RWPE1 (cell line): ENCODE measurements around the gene SPG21.

ENCODE experiments used
- CTCF ChIA-PET: fragments of 350-600 bp; sonication (Branson Sonifier 250); formaldehyde crosslinking; extraction: SDS; loops from one replicate; lab custom pipeline; 2021; lab: Yijun Ruan, JAX
- POLR2A ChIA-PET: fragments of 400-600 bp; formaldehyde crosslinking; extraction: SDS; loops from one replicate; lab custom pipeline; 2020; ENCODE audit warnings: antibody characterized with exemption; ENCODE audit not compliant: low non-redundant PET; lab: Yijun Ruan, JAX
- DNase-seq: peaks from one replicate; pipeline ENCODE4 v3.0.0; 2012; ENCODE audit warnings: low spot score
- H3K27ac ChIP-seq: fragments of 450-650 bp; 2 replicates; pipeline ENCODE4 v1.5.1; 2017
- TF ChIP-seq, protein P1 (sequence below): fragments of 450-650 bp; conservative IDR thresholded peaks from 2 replicates; pipeline ENCODE4 v1.5.1; 2017; ENCODE audit warnings: low read depth, mild to moderate bottlenecking

Gene SPG21

DNA sequence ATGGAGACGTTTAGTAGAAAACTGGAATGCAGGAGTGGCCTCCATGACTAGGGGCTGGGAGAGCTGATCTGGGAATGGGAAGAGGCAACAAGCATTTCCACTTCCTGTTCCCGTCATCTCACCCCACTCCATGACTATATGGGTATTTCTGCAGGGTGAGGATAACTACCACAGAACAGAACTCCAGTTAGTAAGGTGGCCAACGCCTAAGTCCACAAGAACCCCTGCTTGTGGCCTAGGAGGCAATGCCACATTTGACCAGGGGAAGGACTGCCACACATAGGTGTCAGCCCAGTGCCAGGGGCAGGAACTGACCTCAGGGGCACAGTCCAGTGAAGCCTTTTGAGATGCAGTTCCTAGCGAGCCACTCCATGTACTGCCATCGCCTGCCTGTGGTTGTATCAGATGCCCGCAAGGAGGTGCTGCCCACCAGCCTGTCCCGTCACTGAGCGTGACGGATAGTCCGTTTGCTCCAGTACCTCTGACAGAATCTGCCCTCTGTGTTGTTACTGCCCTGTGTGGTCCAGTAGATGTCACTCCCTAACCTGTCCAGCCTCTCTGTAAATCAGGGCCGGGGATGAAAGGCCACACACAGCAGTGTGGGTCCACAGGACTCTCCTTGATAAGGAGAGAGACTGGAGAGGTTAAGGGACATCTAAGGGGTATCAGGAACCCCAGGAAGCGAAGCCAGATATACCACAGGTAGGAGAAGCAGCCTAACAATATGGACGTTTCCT lies 43.3 kb upstream of the SPG21 start:
- TF ChIP-seq, protein P1, sequence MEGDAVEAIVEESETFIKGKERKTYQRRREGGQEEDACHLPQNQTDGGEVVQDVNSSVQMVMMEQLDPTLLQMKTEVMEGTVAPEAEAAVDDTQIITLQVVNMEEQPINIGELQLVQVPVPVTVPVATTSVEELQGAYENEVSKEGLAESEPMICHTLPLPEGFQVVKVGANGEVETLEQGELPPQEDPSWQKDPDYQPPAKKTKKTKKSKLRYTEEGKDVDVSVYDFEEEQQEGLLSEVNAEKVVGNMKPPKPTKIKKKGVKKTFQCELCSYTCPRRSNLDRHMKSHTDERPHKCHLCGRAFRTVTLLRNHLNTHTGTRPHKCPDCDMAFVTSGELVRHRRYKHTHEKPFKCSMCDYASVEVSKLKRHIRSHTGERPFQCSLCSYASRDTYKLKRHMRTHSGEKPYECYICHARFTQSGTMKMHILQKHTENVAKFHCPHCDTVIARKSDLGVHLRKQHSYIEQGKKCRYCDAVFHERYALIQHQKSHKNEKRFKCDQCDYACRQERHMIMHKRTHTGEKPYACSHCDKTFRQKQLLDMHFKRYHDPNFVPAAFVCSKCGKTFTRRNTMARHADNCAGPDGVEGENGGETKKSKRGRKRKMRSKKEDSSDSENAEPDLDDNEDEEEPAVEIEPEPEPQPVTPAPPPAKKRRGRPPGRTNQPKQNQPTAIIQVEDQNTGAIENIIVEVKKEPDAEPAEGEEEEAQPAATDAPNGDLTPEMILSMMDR, result no peak; the same call in 1 of the 2 replicates
- H3K27ac ChIP-seq, result no peak overlapping the region
- no peak for DNase-seq
- ChIA-PET CTCF (interaction anchor here (0.7 to 1.3 kb wide), 3 partner anchors 110 to 265 kb away, joined by 3 read pairs; no protein-coding TSS in a partner anchor), POLR2A (no interaction called here)

DNA sequence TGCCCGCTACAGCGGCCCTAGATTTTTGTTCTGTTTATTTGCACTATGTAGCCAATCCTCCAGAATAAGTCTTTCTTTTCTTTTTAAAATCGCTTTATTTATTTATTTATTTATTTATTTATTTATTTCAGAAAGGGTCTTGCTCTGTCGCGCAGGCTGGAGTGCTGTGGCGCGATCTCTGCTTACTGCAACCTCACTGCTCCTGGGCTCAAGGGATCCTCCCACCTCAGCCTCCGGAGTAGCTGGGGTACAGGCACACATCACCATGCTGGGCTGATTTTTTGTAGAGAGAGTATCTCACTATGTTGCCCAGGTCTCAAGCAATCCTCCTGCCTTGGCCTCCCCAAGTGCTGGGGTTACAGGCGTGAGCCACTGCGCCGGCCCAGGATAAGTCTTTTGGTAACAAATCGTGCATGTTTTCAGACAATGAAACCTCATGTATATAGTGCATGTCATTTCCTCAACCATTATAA lies 40.1 kb upstream of the SPG21 start:
- no peak for DNase-seq
- TF ChIP-seq, protein P1, result no peak
- CTCF ChIA-PET, result interaction anchor here (0.6 kb wide), 1 partner anchor 262 kb away, joined by 3 read pairs; no protein-coding TSS in a partner anchor
- POLR2A ChIA-PET, result no interaction called here
- peak overlapping the region; percentile 66 for H3K27ac ChIP-seq

DNA sequence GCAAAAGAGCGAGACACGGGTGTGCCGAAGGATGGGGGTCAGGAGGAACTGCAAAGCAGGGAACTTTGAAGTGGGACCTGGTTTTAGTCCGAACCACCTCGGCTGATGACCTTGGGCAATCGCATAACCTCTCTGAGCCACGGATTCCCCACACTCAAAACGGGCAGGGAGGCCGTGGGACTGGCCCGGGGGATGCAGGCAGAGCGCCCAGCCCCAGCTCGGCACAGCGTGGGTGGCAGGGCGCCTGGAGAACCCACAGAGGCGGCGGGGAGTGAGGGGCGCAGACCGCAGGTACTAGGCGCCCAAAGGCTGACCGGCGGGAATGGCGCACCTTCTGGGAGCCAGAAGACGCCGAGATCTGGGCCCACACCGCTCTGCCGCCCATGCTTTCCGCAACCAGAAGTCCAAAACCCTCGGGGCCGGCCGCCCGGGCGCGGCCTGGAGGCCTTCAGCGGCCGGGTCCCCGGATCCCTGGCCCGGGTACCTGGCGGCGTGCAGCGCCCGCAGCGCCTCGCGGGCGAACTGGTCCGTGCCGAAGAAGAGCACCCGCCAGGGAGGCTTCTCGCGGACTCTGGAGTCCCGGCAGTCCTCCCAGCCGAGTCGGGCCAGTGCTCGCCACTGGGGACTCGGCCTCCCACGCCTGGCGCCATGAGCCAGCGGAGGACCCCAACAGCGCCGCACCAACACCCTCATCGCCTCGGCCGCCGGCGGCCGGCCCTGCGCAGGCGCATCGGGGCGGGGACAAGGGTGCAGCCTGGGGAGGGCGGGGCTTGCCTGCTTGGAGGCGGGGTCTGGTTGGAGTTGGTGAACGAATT lies 39.4 kb upstream of the SPG21 start, which contains the start of gene MTFMT:
Gene MTFMT, minus strand, starts transcription at position 719 of the 815 bp plus-strand sequence. Its CDS starts 26 bp downstream, at position 693.
- ChIA-PET CTCF (no interaction called here), POLR2A (no interaction called here)
- H3K27ac ChIP-seq, result peak within 1 kb of the TSS; percentile 66
- DNase-seq, result peak; percentile 98
- TF ChIP-seq, protein P1, result no peak

DNA sequence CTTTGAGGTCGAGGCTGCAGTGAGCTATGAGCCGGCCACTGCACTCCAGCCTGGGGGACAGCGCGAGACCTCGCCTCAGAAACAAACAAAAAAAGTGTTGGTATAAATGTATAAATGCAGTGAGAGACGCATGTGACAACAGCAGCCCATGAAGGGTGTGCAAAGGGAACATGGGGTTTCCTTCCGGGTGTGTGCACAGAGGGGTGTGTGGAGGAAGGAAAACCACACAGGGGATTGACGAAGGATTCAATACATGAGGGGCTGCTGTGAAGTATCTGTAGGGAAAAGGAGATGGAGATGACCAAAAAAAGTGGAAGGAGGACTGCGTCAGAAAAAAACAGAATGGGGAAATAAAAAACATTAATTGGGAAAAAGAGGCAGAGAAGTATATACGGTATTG lies 38.6 kb upstream of the SPG21 start:
- TF ChIP-seq, protein P1, result no peak
- no peak for DNase-seq
- ChIA-PET POLR2A (no interaction called here), CTCF (no interaction called here)
- no peak overlapping the region for H3K27ac ChIP-seq

DNA sequence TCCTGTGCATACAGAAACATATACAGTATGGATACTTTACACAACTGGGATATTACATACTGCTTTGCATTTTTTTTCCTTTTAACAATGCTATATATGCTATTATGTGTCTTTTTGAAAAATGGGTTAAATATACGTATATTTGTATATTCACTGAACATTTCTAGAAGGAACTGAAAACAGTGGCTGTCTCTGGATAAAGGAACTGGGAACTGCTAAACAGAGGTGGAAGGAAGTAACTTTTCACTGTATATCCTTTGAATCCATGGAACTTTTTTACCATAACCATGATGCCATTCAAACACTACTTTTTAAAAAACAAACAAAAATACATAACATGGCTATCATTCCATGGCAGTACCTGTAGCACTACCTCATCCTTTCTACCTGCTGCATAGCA lies 37.9 kb upstream of the SPG21 start:
- no peak for DNase-seq
- CTCF ChIA-PET, result interaction anchor here (0.6 kb wide), 1 partner anchor 272 kb away, joined by 3 read pairs; no protein-coding TSS in a partner anchor
- TF ChIP-seq, protein P1, result no peak
- no peak overlapping the region for H3K27ac ChIP-seq
- POLR2A ChIA-PET, result no interaction called here

DNA sequence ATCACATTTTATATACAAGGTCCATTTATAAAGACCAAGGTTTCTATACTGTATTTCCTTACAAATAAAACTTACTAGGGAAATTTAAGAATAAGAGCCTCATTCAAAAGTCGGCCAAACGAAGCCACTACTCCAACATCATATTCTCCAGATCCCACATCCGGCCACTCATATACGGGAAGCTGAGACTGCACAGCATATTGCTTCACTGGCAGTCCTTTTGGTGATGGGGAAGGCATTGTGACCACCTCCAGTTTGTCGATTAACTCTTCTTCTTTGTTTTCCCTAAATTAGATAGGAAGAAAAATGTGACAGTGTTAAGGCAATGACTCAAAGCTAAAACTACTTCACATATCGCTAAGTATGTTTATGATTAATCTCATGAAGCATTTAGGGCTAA lies 37.0 kb upstream of the SPG21 start:
- ChIA-PET CTCF (interaction anchor here (0.6 kb wide), 1 partner anchor 271 kb away, joined by 3 read pairs; no protein-coding TSS in a partner anchor), POLR2A (no interaction called here)
- no peak overlapping the region for H3K27ac ChIP-seq

More for the DNA sequence above, 37.0 kb upstream of the SPG21 start:
- TF ChIP-seq, protein P1, result no peak
- no peak for DNase-seq
